ENCODE data around the gene ANKRD33B.

- TF ChIP-seq TAF1 (IDR thresholded peaks at IDR 0.05; ENCODE audit: borderline replicate concordance, low read depth, low read length): no peak
- no peak for TF ChIP-seq POLR2A (IDR thresholded peaks at IDR 0.05; ENCODE audit: low read depth, low read length)
- TF ChIP-seq POLR2AphosphoS5 (IDR thresholded peaks at IDR 0.05; ENCODE audit: low read depth, low read length): no peak
Measured at GRCh38 chr5:10610058-10610457, 46.2 kb downstream of the ANKRD33B start.
